HepG2 (cell line): ENCODE measurements around the gene DUT. TPM values are rescaled to one million over a fixed set of nuclear protein-coding genes. Genes with fewer than 3 reads are reported as not detected.

Source experiments
- ATAC-seq: fragments of 200-7000 bp; cut with Tn5 transposase; 3 replicates; pipeline ENCODE4 v1.9.1; 2020; ENCODE audit warnings: mild to moderate bottlenecking, moderate library complexity
- BruUV-seq: library from RNA; stranded (reverse); fragments of 400-500 nt; replicated peaks from 2 replicates; lab custom pipeline; 2021; lab: Mats Ljungman, UMichigan
- CTCF ChIA-PET: fragments of 300-600 bp; formaldehyde crosslinking; extraction: SDS; loops from one replicate; lab custom pipeline; 2021; ENCODE audit warnings: low total read pairs, inconsistent platforms, low intra/inter-chr PET ratio; lab: Yijun Ruan, JAX
- POLR2A ChIA-PET: fragments of 350-600 bp; sonication (Branson Sonifier 250); formaldehyde crosslinking; loops from one replicate; lab custom pipeline; 2020; ENCODE audit warnings: antibody characterized with exemption, inconsistent platforms; lab: Yijun Ruan, JAX
- DNase-seq: peaks from one replicate; pipeline ENCODE4 v3.0.0-alpha.2; 2015; ENCODE audit warnings: low spot score
- FAIRE-seq: peaks from 3 replicates; lab custom pipeline; 2011; peaks lifted over from hg19 to GRCh38; lab: Jason Lieb, UNC
- H2AFZ ChIP-seq: one replicate; pipeline ENCODE4 v1.6.1; 2011; ENCODE audit warnings: low read length, inconsistent platforms
- H3K27ac ChIP-seq: fragments of 300-600 bp; 3 replicates; pipeline ENCODE4 v1.8.0; 2011; ENCODE audit warnings: mixed run types, mild to moderate bottlenecking, mixed read lengths, low read length, inconsistent platforms; ENCODE audit not compliant: insufficient read depth; ENCODE audit errors: extremely low read length
- H3K27me3 ChIP-seq, 2 experiments: fragments of 200-600 bp in 1 of 2; 2 replicates in 1 of 2; 3 replicates in 1 of 2; pipeline versions ENCODE4 v1.6.0 to v1.8.0; 2011; ENCODE audit warnings: low read length in 2 of 2, mild to moderate bottlenecking in 2 of 2, moderate library complexity in 2 of 2, inconsistent platforms in 1 of 2; ENCODE audit not compliant: insufficient read depth in 2 of 2, control insufficient read depth in 1 of 2
- H3K36me3 ChIP-seq, 2 experiments: fragments of 200-600 bp in 1 of 2; replicated peaks in 1 of 2; 2 replicates in 1 of 2; 3 replicates in 1 of 2; pipeline versions ENCODE4 v1.5.1 to v1.8.0; 2011; ENCODE audit warnings: low read length in 2 of 2, inconsistent platforms in 1 of 2; ENCODE audit not compliant: insufficient read depth in 2 of 2, control insufficient read depth in 1 of 2
- H3K4me1 ChIP-seq: 2 replicates; pipeline ENCODE4 v1.5.1; 2012; ENCODE audit warnings: low read length, inconsistent platforms; ENCODE audit not compliant: insufficient read depth
- H3K4me2 ChIP-seq: 2 replicates; pipeline ENCODE4 v1.6.0; 2011; ENCODE audit warnings: low read depth, low read length, inconsistent platforms
- H3K4me3 ChIP-seq, 3 experiments: fragments of 200-600 bp in 1 of 3; sonication (generic), shearing (Covaris generic) in 1 of 3; replicated peaks in 1 of 3; 2 replicates each; pipeline ENCODE4 v1.5.1; 2011 to 2016; ENCODE audit warnings: low read length in 3 of 3, inconsistent platforms in 2 of 3, low read depth in 2 of 3, mild to moderate bottlenecking in 2 of 3, control low read depth in 1 of 3, mixed read lengths in 1 of 3; ENCODE audit not compliant: insufficient read depth in 1 of 3
- H3K79me2 ChIP-seq: one replicate; pipeline ENCODE4 v1.6.1; 2011; ENCODE audit warnings: low read length, inconsistent platforms; ENCODE audit not compliant: insufficient read depth
- H3K9ac ChIP-seq: 2 replicates; pipeline ENCODE4 v1.6.0; 2011; ENCODE audit warnings: mild to moderate bottlenecking, low read depth, low read length, inconsistent platforms; ENCODE audit not compliant: insufficient read depth
- H3K9me3 ChIP-seq: 2 replicates; pipeline ENCODE4 v1.5.1; 2012; ENCODE audit warnings: mild to moderate bottlenecking, low read length
- H4K20me1 ChIP-seq: 2 replicates; pipeline ENCODE4 v1.6.0; 2011; ENCODE audit warnings: inconsistent platforms, mild to moderate bottlenecking, low read length, moderate library complexity; ENCODE audit not compliant: insufficient read depth
- GFI1 ChIP-seq: sonication (generic); formaldehyde crosslinking; IDR thresholded peaks from 2 replicates; pipeline ENCODE4 v1.5.0; 2020; ENCODE audit warnings: missing genetic modification reagents, mild to moderate bottlenecking, borderline replicate concordance
- HNF1A ChIP-seq, 2 experiments: sonication (generic) in 1 of 2; formaldehyde crosslinking in 1 of 2; IDR thresholded peaks; 2 replicates each; pipeline versions ENCODE4 v1.4.0 to v1.6.1; 2016 to 2020; ENCODE audit warnings: borderline replicate concordance in 1 of 2, low read depth in 1 of 2, mild to moderate bottlenecking in 1 of 2, missing genetic modification reagents in 1 of 2
- HNRNPLL ChIP-seq: fragments of 200-400 bp; formaldehyde crosslinking; IDR thresholded peaks from 2 replicates; pipeline ENCODE4 v1.6.1; 2017; ENCODE audit warnings: mild to moderate bottlenecking, low read depth, low read length; ENCODE audit not compliant: poor library complexity, severe bottlenecking
- JDP2 ChIP-seq: sonication (generic); formaldehyde crosslinking; IDR thresholded peaks from 2 replicates; pipeline ENCODE4 v1.8.1; 2022; ENCODE audit warnings: missing genetic modification reagents, borderline replicate concordance
- SNAPC2 ChIP-seq: sonication (generic); formaldehyde crosslinking; IDR thresholded peaks from 2 replicates; pipeline ENCODE4 v1.8.1; 2022; ENCODE audit warnings: mild to moderate bottlenecking, missing genetic modification reagents
- TRIM22 ChIP-seq: fragments of 450-650 bp; IDR thresholded peaks from 2 replicates; pipeline ENCODE4 v1.6.1; 2017
- ZNF7 ChIP-seq: IDR thresholded peaks from 2 replicates; pipeline ENCODE4 v1.6.1; 2016; ENCODE audit warnings: missing biosample characterization, missing genetic modification reagents
- ZNF761 ChIP-seq: sonication (generic); formaldehyde crosslinking; conservative IDR thresholded peaks from 2 replicates; pipeline ENCODE4 v1.4.0; 2020; ENCODE audit warnings: mild to moderate bottlenecking, missing genetic modification reagents
- ZNF879 ChIP-seq: sonication (generic); formaldehyde crosslinking; IDR thresholded peaks from 2 replicates; pipeline ENCODE4 v1.8.1; 2023; ENCODE audit warnings: missing genetic modification reagents
- WGBS: methylation state at CpG from one replicate; pipeline ENCODE4 v1.1.6; 2017; ENCODE audit warnings: low lambda C conversion rate; 5-methylcytosine and 5-hydroxymethylcytosine counted together
- in situ Hi-C: cut with HindIII; loops from 2 replicates; pipeline ENCODE4 v1.10.0; 2017; ENCODE audit warnings: low pct_unique_long_range_greater_than_20kb; ENCODE audit not compliant: extremely low pct_ligation_motif_present
- intact Hi-C: fragments of 100-400 bp; cut with micrococcal nuclease; formaldehyde crosslinking; loops from one replicate; pipeline ENCODE4 v1.10.0; 2022; ENCODE audit not compliant: unreplicated experiment
- polyA plus RNA-seq, 8 experiments: library from polyadenylated mRNA; depleted of rRNA in 3 of 8; stranded (reverse) in 7 of 8; unstranded in 1 of 8; fragments of >200 nt; fragmentation: Illumina TruSeq in 4 of 8; extraction: Trizol in 4 of 8; gene quantifications; 2 replicates each; pipeline versions ENCODE4 v1.2.1 to v1.2.3, GENCODE V29; 2011 to 2016; ENCODE audit warnings: low read depth in 4 of 8, missing spikeins in 1 of 8, mixed read lengths in 1 of 8; ENCODE audit not compliant: insufficient read depth in 1 of 8
- total RNA-seq, 5 experiments: library from RNA; depleted of rRNA; stranded (reverse); fragments of >200 nt; fragmentation: Illumina TruSeq; extraction: Trizol; gene quantifications; 2 replicates each; pipeline ENCODE4 v1.2.3, GENCODE V29; 2016; ENCODE audit warnings: low read depth in 1 of 5
- TF ChIP-seq, protein P1 (sequence below): IDR thresholded peaks from 2 replicates; pipeline ENCODE4 v1.6.1; 2016; ENCODE audit warnings: missing genetic modification reagents, missing compliant biosample characterization
- TF ChIP-seq, protein P2 (sequence below): sonication (generic); formaldehyde crosslinking; IDR thresholded peaks from 2 replicates; pipeline ENCODE4 v1.5.0; 2020; ENCODE audit warnings: missing genetic modification reagents, mild to moderate bottlenecking, borderline replicate concordance

The DUT gene
- total and polyA plus RNA-seq, 2 of the 13 experiments (the other 11 are each of a cell fraction or from before 2014, with no cell fraction given) = 36.7 to 131 TPM

DNA sequence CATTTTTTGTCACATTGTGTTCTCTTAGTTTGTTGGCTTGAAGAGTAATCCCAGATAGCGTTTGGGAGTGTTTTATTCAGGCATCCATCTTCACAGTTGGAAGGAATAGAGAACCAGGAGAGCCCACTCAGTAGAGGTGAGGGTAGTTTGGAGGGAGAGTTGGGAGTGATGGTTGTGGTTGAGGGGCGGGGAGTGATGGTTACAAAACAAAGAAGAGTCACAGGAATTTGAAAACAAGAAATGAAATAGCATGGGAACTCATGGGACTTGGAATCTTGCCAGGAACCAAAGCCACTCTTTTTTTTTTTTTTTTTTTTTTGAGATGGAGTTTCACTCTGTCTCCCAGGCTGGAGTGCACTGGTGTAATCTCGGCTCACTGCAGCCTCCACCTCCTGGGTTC is 36.3 kb downstream of the DUT start:
- DNase-seq (no peak), FAIRE-seq (no peak), ATAC-seq (no peak)
- H3K27me3 ChIP-seq = no peaks in the 10 kb centered on the region
- no peak overlapping the region for H3K9ac ChIP-seq
- BruUV-seq = no TSS peak
- POLR2A ChIA-PET = no interaction called here
- H2AFZ ChIP-seq = no peak overlapping the region
- H3K27ac ChIP-seq = no peak overlapping the region
- no peaks in the 10 kb centered on the region for H3K36me3 ChIP-seq
- in situ Hi-C loops = loop anchor here (25.0 kb wide), 1 partner anchor 470 kb away; no protein-coding TSS in a partner anchor
- H3K4me1 ChIP-seq = no peaks in the 10 kb centered on the region
- H3K9me3 ChIP-seq = no peaks in the 10 kb centered on the region
- H3K4me2 ChIP-seq = no peak overlapping the region
- intact Hi-C loops = loop anchor here (5.0 kb wide), 1 partner anchor 140 kb away; no protein-coding TSS in a partner anchor
- TF ChIP-seq, protein P1, sequence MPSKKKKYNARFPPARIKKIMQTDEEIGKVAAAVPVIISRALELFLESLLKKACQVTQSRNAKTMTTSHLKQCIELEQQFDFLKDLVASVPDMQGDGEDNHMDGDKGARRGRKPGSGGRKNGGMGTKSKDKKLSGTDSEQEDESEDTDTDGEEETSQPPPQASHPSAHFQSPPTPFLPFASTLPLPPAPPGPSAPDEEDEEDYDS (CRISPR knock-in tag) = no peak
- TF ChIP-seq SNAPC2 (CRISPR knock-in tag) (no peak), HNRNPLL (no peak), HNF1A (IDR thresholded peaks at IDR 0.05; ENCODE audit: low read depth) (no peak), HNF1A (CRISPR knock-in tag; IDR thresholded peaks at IDR 0.05; ENCODE audit: borderline replicate concordance) (no peak), TRIM22 (no peak), ZNF761 (no peak), ZNF7 (no peak), ZNF879 (CRISPR knock-in tag) (no peak), GFI1 (no peak), JDP2 (no peak)
- TF ChIP-seq, protein P2, sequence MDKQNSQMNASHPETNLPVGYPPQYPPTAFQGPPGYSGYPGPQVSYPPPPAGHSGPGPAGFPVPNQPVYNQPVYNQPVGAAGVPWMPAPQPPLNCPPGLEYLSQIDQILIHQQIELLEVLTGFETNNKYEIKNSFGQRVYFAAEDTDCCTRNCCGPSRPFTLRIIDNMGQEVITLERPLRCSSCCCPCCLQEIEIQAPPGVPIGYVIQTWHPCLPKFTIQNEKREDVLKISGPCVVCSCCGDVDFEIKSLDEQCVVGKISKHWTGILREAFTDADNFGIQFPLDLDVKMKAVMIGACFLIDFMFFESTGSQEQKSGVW (CRISPR knock-in tag) = no peak
- TF ChIP-seq, all 625 proteins: peak for 0
- Histone ChIP-seq H4K20me1 (no peaks in the 10 kb centered on the region), H3K79me2 (no peaks in the 10 kb centered on the region), H3K4me3 (no peak overlapping the region)
- WGBS = 6% methylated on average over 3 of the region's 3 CpGs
- CTCF ChIA-PET = no interaction called here
